Aorta (tissue), 5 donors: ENCODE results near the gene MICAL2. TPM values are rescaled to one million over a fixed set of nuclear protein-coding genes. Genes with fewer than 3 reads are reported as not detected.

Experiments
- ATAC-seq: fragments of 200-7000 bp; cut with Tn5 transposase; one replicate; pipeline ENCODE4 v1.9.1; 2022; ENCODE audit warnings: moderate library complexity; ENCODE audit not compliant: low FRiP score
- DNase-seq, 2 donors: peaks; one replicate each; pipeline ENCODE4 v3.0.0-alpha.2; 2020
- H3K27ac ChIP-seq, 2 donors: one replicate each; pipeline ENCODE4 v1.5.1; 2013; ENCODE audit warnings: low read length in 2 of 2, mild to moderate bottlenecking in 2 of 2, moderate library complexity in 2 of 2, control low read depth in 1 of 2, inconsistent platforms in 1 of 2, low read depth in 1 of 2
- H3K27me3 ChIP-seq, 2 donors: one replicate each; pipeline ENCODE4 v1.6.1; 2013; ENCODE audit warnings: control low read depth in 1 of 2, low read length in 1 of 2, mild to moderate bottlenecking in 1 of 2, moderate library complexity in 1 of 2; ENCODE audit not compliant: insufficient read depth in 2 of 2, control insufficient read depth in 1 of 2
- H3K36me3 ChIP-seq, 2 donors: one replicate each; pipeline ENCODE4 v1.6.1; 2013; ENCODE audit warnings: control low read depth in 1 of 2, low read length in 1 of 2, mild to moderate bottlenecking in 1 of 2; ENCODE audit not compliant: insufficient read depth in 2 of 2, control insufficient read depth in 1 of 2
- H3K4me1 ChIP-seq, 2 donors: one replicate each; pipeline ENCODE4 v1.6.1; 2013; ENCODE audit warnings: low read length in 2 of 2, control low read depth in 1 of 2, mild to moderate bottlenecking in 1 of 2, moderate library complexity in 1 of 2; ENCODE audit not compliant: insufficient read depth in 2 of 2, control insufficient read depth in 1 of 2
- H3K4me3 ChIP-seq, 2 donors: one replicate each; pipeline ENCODE4 v1.5.1; 2013; ENCODE audit warnings: low read length in 2 of 2, control low read depth in 1 of 2, mild to moderate bottlenecking in 1 of 2
- H3K9me3 ChIP-seq: one replicate; pipeline ENCODE4 v1.6.1; 2013; ENCODE audit warnings: mild to moderate bottlenecking, low read length; ENCODE audit not compliant: control insufficient read depth
- WGBS, 2 donors: extraction: QIAGEN DNeasy Blood & Tissue Kit; methylation state at CpG; one replicate each; pipeline ENCODE4 v1.1.7; 2013; 5-methylcytosine and 5-hydroxymethylcytosine counted together
- intact Hi-C, 2 donors: fragments of 100-400 bp; cut with DNase I; formaldehyde crosslinking; loops; one replicate each; pipeline versions ENCODE4 v1.14.2 to v1.15.0; 2022
- polyA plus RNA-seq, 2 donors: library from polyadenylated mRNA; stranded (reverse); fragments of 200-250 nt; gene quantifications; one replicate each; pipeline ENCODE4 v1.2.3, GENCODE V29; 2013
- total RNA-seq, 2 donors: library from RNA; stranded (reverse); fragmentation: NEBNext Ultra II Directional; extraction: Animal tissue kit (Norgen Biotek cat#: 25700); gene quantifications; one replicate each; pipeline ENCODE4 v1.2.1, GENCODE V29; 2021
- donor health status: healthy with polysubstance abuse.
- donor health status: Bipolar disorder and iron deficiency.
- donor health status: DM: no; HTN: no; CAD: no.
- donor health status: DM: no; HTN: no; CAD: no.
- donor health status: DM: yes; HTN: yes; CAD: no.

MICAL2 gene
- total and polyA plus RNA-seq, 4 donors: 87.7 to 605 (median 280) TPM

GRCh38 chr11:12184699-12185098 is 74.3 kb downstream of the MICAL2 start:
- Histone ChIP-seq H3K27me3 (no peaks in the 10 kb centered on the region), H3K9me3 (no peaks in the 10 kb centered on the region), H3K27ac (peak overlapping the region in 1 of 2 donors; percentile 78), H3K4me3 (no peak overlapping the region), H3K4me1 (peaks cover 14 to 30% of the 10 kb centered on the region in 2 donors), H3K36me3 (peaks cover 0 to 2% of the 10 kb centered on the region in 2 donors)
- 36 to 58% methylated on average over 1 of the region's 1 CpG for WGBS, 2 donors
- intact Hi-C loops: no loop called here
- ATAC-seq (no peak), DNase-seq (no peak)

GRCh38 chr11:12185106-12185690 is 74.8 kb downstream of the MICAL2 start:
- intact Hi-C loops: no loop called here
- peak overlapping the region; percentile 94 to 96 for H3K27ac ChIP-seq
- H3K4me1 ChIP-seq: peaks cover 14 to 27% of the 10 kb centered on the region in 2 donors
- H3K4me3 ChIP-seq: no peak overlapping the region
- DNase-seq (no peak), ATAC-seq (no peak)
- 86 to 89% methylated on average over 3 of the region's 3 CpGs for WGBS, 2 donors
- H3K9me3 ChIP-seq: no peaks in the 10 kb centered on the region
- peaks cover 2% of the 10 kb centered on the region in 2 donors for H3K36me3 ChIP-seq
- no peaks in the 10 kb centered on the region for H3K27me3 ChIP-seq

GRCh38 chr11:12185914-12186313 is 75.5 kb downstream of the MICAL2 start:
- H3K27me3 ChIP-seq: no peaks in the 10 kb centered on the region
- peak overlapping the region in 1 of 2 donors; percentile 96 for H3K27ac ChIP-seq
- intact Hi-C loops: no loop called here
- peaks cover 2 to 4% of the 10 kb centered on the region in 2 donors for H3K36me3 ChIP-seq
- ATAC-seq: peak; percentile 75
- no peaks in the 10 kb centered on the region for H3K9me3 ChIP-seq
- peak in 1 of 2 donors; percentile 81 for DNase-seq
- no peak overlapping the region for H3K4me3 ChIP-seq
- 3 to 7% methylated on average over 4 of the region's 4 CpGs for WGBS, 2 donors
- peaks cover 14 to 27% of the 10 kb centered on the region in 2 donors for H3K4me1 ChIP-seq

GRCh38 chr11:12186701-12187100 is 76.3 kb downstream of the MICAL2 start:
- intact Hi-C loops: no loop called here
- Histone ChIP-seq H3K9me3 (no peaks in the 10 kb centered on the region), H3K27me3 (no peaks in the 10 kb centered on the region), H3K27ac (peak overlapping the region; percentile 55 to 62), H3K4me1 (peaks cover 14 to 27% of the 10 kb centered on the region in 2 donors), H3K4me3 (no peak overlapping the region), H3K36me3 (peaks cover 2 to 4% of the 10 kb centered on the region in 2 donors)
- 70 to 80% methylated on average over 5 of the region's 5 CpGs for WGBS, 2 donors
- DNase-seq: no peak
- ATAC-seq: peak; percentile 5

- DNase-seq (no peak), ATAC-seq (no peak)
- Histone ChIP-seq H3K4me3 (no peak overlapping the region), H3K27ac (peak overlapping the region; percentile 62 to 91), H3K36me3 (peaks cover 4% of the 10 kb centered on the region in 2 donors), H3K9me3 (no peaks in the 10 kb centered on the region), H3K4me1 (peaks cover 14 to 27% of the 10 kb centered on the region in 2 donors), H3K27me3 (no peaks in the 10 kb centered on the region)
- WGBS, 2 donors: 40 to 41% methylated on average over 8 of the region's 8 CpGs
- intact Hi-C loops: no loop called here
Observed at GRCh38 chr11:12187399-12187798, 77.0 kb downstream of the MICAL2 start.

- 72 to 81% methylated on average over 3 of the region's 3 CpGs for WGBS, 2 donors
- Histone ChIP-seq H3K4me3 (no peak overlapping the region), H3K27me3 (no peaks in the 10 kb centered on the region), H3K4me1 (peaks cover 10 to 27% of the 10 kb centered on the region in 2 donors), H3K9me3 (no peaks in the 10 kb centered on the region), H3K27ac (peak overlapping the region; percentile 37 to 70), H3K36me3 (peaks cover 4% of the 10 kb centered on the region in 2 donors)
- ATAC-seq (no peak), DNase-seq (no peak)
- intact Hi-C loops: no loop called here
Observed at GRCh38 chr11:12188548-12189317, 78.3 kb downstream of the MICAL2 start.

- H3K4me3 ChIP-seq: no peak overlapping the region
Observed at GRCh38 chr11:12189543-12190235, 79.3 kb downstream of the MICAL2 start.

GRCh38 chr11:12190511-12190910 is 80.1 kb downstream of the MICAL2 start:
- H3K27me3 ChIP-seq: no peaks in the 10 kb centered on the region
- H3K36me3 ChIP-seq: peaks cover 2 to 4% of the 10 kb centered on the region in 2 donors
- H3K4me1 ChIP-seq: peaks cover 6 to 16% of the 10 kb centered on the region in 2 donors
- no peak for ATAC-seq
- DNase-seq: no peak
- intact Hi-C loops: no loop called here
- H3K27ac ChIP-seq: peak overlapping the region in 1 of 2 donors; percentile 30
- no peaks in the 10 kb centered on the region for H3K9me3 ChIP-seq
- no peak overlapping the region for H3K4me3 ChIP-seq

More at GRCh38 chr11:12189543-12190235, 79.3 kb downstream of the MICAL2 start:
- Histone ChIP-seq H3K27ac (peak overlapping the region; percentile 32 to 88), H3K4me1 (peaks cover 10 to 21% of the 10 kb centered on the region in 2 donors), H3K27me3 (no peaks in the 10 kb centered on the region), H3K9me3 (no peaks in the 10 kb centered on the region), H3K36me3 (peaks cover 2 to 4% of the 10 kb centered on the region in 2 donors)
- ATAC-seq (no peak), DNase-seq (peak; percentile 71 to 83)
- intact Hi-C loops: no loop called here
- WGBS, 2 donors: 22 to 31% methylated on average over 8 of the region's 8 CpGs
